GM21447 (cell line): ENCODE results near the gene BTBD6.
"Not testable (repeated sequence)": the region's sequence is repeated elsewhere in the genome, so short reads cannot be mapped to it uniquely, and the experiment has no call there.

Source experiments
- ATAC-seq: cut with Tn5 transposase; IDR thresholded peaks from one replicate; pipeline ENCODE4 v1.9.1; 2021; ENCODE audit not compliant: unreplicated experiment

BTBD6 gene

GRCh38 chr14:105292826-105293711 is 44.7 kb downstream of the BTBD6 start:
- peak; percentile 35 for ATAC-seq

GRCh38 chr14:105294142-105294597 is 45.8 kb downstream of the BTBD6 start:
- ATAC-seq = peak; percentile 52

DNA sequence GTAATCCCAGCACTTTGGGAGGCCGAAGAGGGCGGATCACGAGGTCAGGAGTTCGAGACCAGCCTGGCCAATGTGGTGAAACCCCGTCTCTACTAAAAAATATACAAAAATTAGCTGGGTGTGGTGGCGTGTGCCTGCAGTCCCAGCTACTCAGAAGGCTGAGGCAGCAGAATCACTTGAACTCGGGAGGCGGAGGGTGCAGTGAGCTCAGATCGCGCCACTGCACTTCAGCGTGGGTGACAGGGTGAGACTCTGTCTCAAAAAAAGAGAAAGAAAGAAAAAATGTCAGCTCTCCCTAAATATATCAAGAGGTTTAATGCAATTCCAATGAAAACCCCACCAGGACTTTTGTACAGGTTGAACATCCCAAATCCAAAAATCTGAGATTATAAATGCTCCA is 49.0 kb downstream of the BTBD6 start:
- ATAC-seq = not testable (repeated sequence)

DNA sequence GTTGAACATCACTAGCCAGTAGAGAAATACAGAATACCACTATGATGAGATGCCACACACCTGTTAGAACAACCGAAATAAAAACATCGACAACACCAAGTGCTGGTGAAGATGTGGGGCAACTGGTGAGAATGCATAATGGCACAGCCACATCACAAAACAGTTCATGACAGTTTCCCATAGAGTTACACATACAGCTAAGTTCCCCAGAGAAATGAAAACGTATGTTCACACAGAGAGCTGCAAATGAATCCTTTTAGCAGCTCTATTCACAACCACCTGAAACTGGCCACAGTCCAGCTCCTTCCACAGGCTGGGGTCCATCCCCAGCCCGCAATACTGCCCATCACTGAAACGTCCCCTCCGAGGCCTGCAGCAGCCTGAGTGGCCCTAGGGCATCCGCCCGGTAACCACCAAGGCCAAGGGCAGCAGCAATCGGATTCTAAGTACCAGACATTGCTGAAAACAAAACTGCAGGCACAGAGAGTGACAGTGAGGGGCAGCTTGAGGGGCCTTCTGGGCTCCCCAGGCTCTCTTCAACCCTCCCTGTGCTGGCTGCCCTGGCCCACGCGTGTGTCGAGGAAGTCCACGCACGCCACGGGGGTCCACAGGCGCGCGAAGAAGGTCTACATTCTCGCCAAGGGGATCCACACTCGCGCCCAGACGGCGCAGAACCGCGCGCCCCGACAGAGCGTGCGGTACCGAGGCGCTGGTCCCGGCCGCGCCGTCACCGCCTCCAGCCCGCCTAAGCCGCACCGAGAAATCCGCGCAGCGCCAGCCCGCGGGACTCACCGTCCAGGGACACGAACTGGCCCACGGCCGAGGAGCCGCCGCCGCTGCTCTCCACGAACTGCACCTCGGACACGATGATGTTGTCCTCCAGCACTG is 51.6 kb downstream of the BTBD6 start:
- ATAC-seq = peak; percentile 19
